SK-N-SH (cell line): Measurements from ENCODE around the gene CCT6B. TPM values are rescaled to one million over a fixed set of nuclear protein-coding genes. Genes with fewer than 3 reads are reported as not detected.
"Not testable (repeated sequence)": the region's sequence is repeated elsewhere in the genome, so short reads cannot be mapped to it uniquely, and the experiment has no call there.

Experiments used
- CTCF ChIA-PET: fragments of 300-600, 350-600 bp; formaldehyde crosslinking; extraction: SDS; loops from one replicate; lab custom pipeline; 2021; lab: Yijun Ruan, JAX
- POLR2A ChIA-PET: fragments of 350-600 bp; sonication (Branson Sonifier 250); formaldehyde crosslinking; extraction: SDS; loops from one replicate; lab custom pipeline; 2020; ENCODE audit warnings: antibody characterized with exemption, inconsistent platforms; lab: Yijun Ruan, JAX
- DNase-seq: peaks from one replicate; pipeline ENCODE4 v3.0.0; 2012
- H2AFZ ChIP-seq: fragments of 200-600 bp; sonication (generic); 2 replicates; pipeline ENCODE4 v1.8.1; 2016; ENCODE audit warnings: antibody characterized with exemption, mild to moderate bottlenecking, low read depth
- H3F3A ChIP-seq: fragments of 200-600 bp; sonication (generic); replicated peaks from 2 replicates; pipeline ENCODE3; 2016; ENCODE audit warnings: antibody characterized with exemption, mild to moderate bottlenecking; ENCODE audit not compliant: insufficient read depth
- H3K27ac ChIP-seq, 2 experiments: fragments of 200-500 bp in 1 of 2; fragments of 200-600 bp in 1 of 2; sonication (Bioruptor generic) in 1 of 2; sonication (generic), shearing (Covaris generic) in 1 of 2; 2 replicates each; pipeline versions ENCODE4 v1.5.1 to v1.6.1; 2014 to 2016; ENCODE audit warnings: low read depth in 2 of 2, inconsistent platforms in 1 of 2, low read length in 1 of 2, mild to moderate bottlenecking in 1 of 2, mixed read lengths in 1 of 2
- H3K27me3 ChIP-seq: fragments of 200-600 bp; sonication (generic), shearing (Covaris generic); 2 replicates; pipeline ENCODE4 v1.6.1; 2016; ENCODE audit warnings: mixed run types; ENCODE audit not compliant: insufficient read depth
- H3K36me3 ChIP-seq, 2 experiments: fragments of 200-500 bp in 1 of 2; fragments of 200-600 bp in 1 of 2; sonication (Bioruptor generic) in 1 of 2; sonication (generic) in 1 of 2; replicated peaks in 1 of 2; 2 replicates each; pipeline versions ENCODE3 to v1.5.1; 2014 to 2016; ENCODE audit warnings: low read length in 1 of 2, mild to moderate bottlenecking in 1 of 2; ENCODE audit not compliant: insufficient read depth in 2 of 2, control insufficient read depth in 1 of 2
- H3K4me1 ChIP-seq, 2 experiments: fragments of 200-500 bp in 1 of 2; fragments of 200-600 bp in 1 of 2; sonication (Bioruptor generic) in 1 of 2; sonication (generic), shearing (Covaris generic) in 1 of 2; 2 replicates each; pipeline versions ENCODE4 v1.5.1 to v1.6.1; 2014 to 2016; ENCODE audit warnings: low read depth in 1 of 2, low read length in 1 of 2, mixed run types in 1 of 2; ENCODE audit not compliant: insufficient read depth in 2 of 2, control insufficient read depth in 1 of 2
- H3K4me2 ChIP-seq: fragments of 200-600 bp; sonication (generic), shearing (Covaris generic); 2 replicates; pipeline ENCODE4 v1.6.1; 2017; ENCODE audit warnings: mixed run types
- H3K4me3 ChIP-seq, 2 experiments: fragments of 200-500 bp in 1 of 2; fragments of 200-600 bp in 1 of 2; sonication (Bioruptor generic) in 1 of 2; sonication (generic), shearing (Covaris generic) in 1 of 2; 2 replicates each; pipeline versions ENCODE4 v1.5.1 to v1.8.1; 2014 to 2016; ENCODE audit warnings: low read depth in 2 of 2, inconsistent platforms in 1 of 2, low read length in 1 of 2, mild to moderate bottlenecking in 1 of 2, mixed read lengths in 1 of 2, moderate library complexity in 1 of 2
- H3K79me2 ChIP-seq: fragments of 200-600 bp; sonication (generic); 2 replicates; pipeline ENCODE4 v1.8.1; 2017; ENCODE audit warnings: mild to moderate bottlenecking; ENCODE audit not compliant: insufficient read depth
- H3K9ac ChIP-seq: fragments of 200-600 bp; sonication (generic); 2 replicates; pipeline ENCODE4 v1.6.1; 2017; ENCODE audit warnings: mixed run types
- H3K9me2 ChIP-seq: fragments of 200-600 bp; sonication (generic); 2 replicates; pipeline ENCODE4 v1.6.1; 2017; ENCODE audit warnings: mixed run types
- H3K9me3 ChIP-seq: fragments of 200-600 bp; sonication (generic); 2 replicates; pipeline ENCODE4 v1.6.1; 2017; ENCODE audit warnings: mixed run types, mild to moderate bottlenecking, moderate library complexity
- H4K20me1 ChIP-seq: fragments of 200-600 bp; sonication (generic); 2 replicates; pipeline ENCODE4 v1.6.1; 2017; ENCODE audit warnings: mild to moderate bottlenecking, mixed run types; ENCODE audit not compliant: insufficient read depth
- EP300 ChIP-seq, 2 experiments: IDR thresholded peaks; 2 replicates each; pipeline versions ENCODE4 v1.4.0 to v1.6.1; 2012; ENCODE audit warnings: borderline replicate concordance in 1 of 2, low read depth in 1 of 2, low read length in 1 of 2
- EZH2phosphoT487 ChIP-seq: fragments of 200-600 bp; sonication (generic); IDR thresholded peaks from 2 replicates; pipeline ENCODE4 v1.6.1; 2017; ENCODE audit warnings: low read depth, mixed run types, mild to moderate bottlenecking, antibody characterized with exemption, moderate library complexity, borderline replicate concordance
- FOXM1 ChIP-seq: IDR thresholded peaks from 2 replicates; pipeline ENCODE4 v1.4.0; 2012; ENCODE audit warnings: low read depth, mild to moderate bottlenecking
- MEF2A ChIP-seq: IDR thresholded peaks from 2 replicates; pipeline ENCODE4 v1.4.0; 2012; ENCODE audit warnings: low read depth, borderline replicate concordance
- NFIC ChIP-seq: IDR thresholded peaks from 2 replicates; pipeline ENCODE4 v1.4.0; 2012; ENCODE audit warnings: borderline replicate concordance
- RAD21 ChIP-seq: IDR thresholded peaks from 2 replicates; pipeline ENCODE4 v1.6.1; 2012; ENCODE audit warnings: mild to moderate bottlenecking, low read length
- RFX5 ChIP-seq: IDR thresholded peaks from 2 replicates; pipeline ENCODE4 v1.6.1; 2012; ENCODE audit warnings: mild to moderate bottlenecking, improper control_type of control experiment, low read length
- YY1 ChIP-seq: IDR thresholded peaks from 2 replicates; pipeline ENCODE4 v1.4.0; 2012; ENCODE audit warnings: low read depth, mild to moderate bottlenecking
- WGBS: methylation state at CpG from one replicate; pipeline ENCODE4 v1.1.6; 2017; ENCODE audit warnings: low lambda C conversion rate; 5-methylcytosine and 5-hydroxymethylcytosine counted together
- polyA plus RNA-seq, 3 experiments: library from polyadenylated mRNA; depleted of rRNA; stranded (reverse); fragments of >200 nt; gene quantifications; 2 replicates each; pipeline ENCODE4 v1.2.3, GENCODE V29; 2012
- TF ChIP-seq, protein P1 (sequence below): IDR thresholded peaks from 2 replicates; pipeline ENCODE4 v1.4.0; 2012; ENCODE audit warnings: low read depth
- TF ChIP-seq, protein P2 (sequence below): IDR thresholded peaks from 2 replicates; pipeline ENCODE4 v1.6.1; 2012; ENCODE audit warnings: mild to moderate bottlenecking, low read depth, low read length, moderate library complexity
- TF ChIP-seq, protein P3 (sequence below): fragments of 150-350 bp; IDR thresholded peaks from 2 replicates; pipeline ENCODE4 v1.6.1; 2017; ENCODE audit warnings: antibody characterized with exemption, low read length, low read depth, borderline replicate concordance

Gene CCT6B
- polyA plus RNA-seq, 1 of the 3 experiments (the other 2 are of a cell fraction) = 0.48 TPM

DNA sequence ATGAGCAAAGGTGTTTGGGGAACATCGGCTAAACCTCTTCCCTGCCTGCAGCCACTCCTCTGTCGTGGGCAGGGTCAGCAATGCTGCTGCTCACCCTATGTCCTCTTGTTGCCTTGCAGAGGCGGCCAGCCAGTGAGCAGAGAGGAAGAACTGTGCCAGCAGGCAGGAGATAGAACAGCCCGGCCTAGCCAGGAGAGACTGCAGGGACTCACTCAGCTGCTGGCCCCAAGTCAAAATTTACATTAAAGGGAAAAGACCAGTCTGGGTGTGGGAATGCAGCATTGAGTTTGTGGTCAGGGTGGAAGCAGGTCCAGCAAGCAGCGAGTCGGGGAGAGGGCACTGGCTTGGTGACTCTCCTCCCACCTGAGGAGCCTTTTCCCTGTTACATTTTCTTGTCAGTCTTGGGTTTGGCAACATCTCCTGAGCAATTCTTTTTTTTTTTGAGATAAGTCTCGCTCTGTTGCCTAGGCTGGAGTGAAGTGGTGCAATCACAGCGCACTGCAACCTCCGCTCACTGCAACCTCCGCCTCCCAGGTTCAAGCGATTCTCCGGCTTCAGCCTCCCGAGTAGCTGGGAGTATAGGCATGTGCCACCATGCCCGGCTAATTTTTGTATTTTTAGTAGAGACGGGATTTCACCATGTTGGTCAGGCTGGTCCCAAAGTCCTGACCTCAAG lies 41.8 kb upstream of the CCT6B start:
- Histone ChIP-seq H3K27me3 (no peaks in the 10 kb centered on the region), H3K27ac (no peak overlapping the region; a peak in 1 of 4 replicates), H3F3A (peaks cover 15% of the 10 kb centered on the region), H3K9me2 (no peaks in the 10 kb centered on the region), H3K9ac (no peak overlapping the region), H3K4me2 (no peak overlapping the region), H3K79me2 (no peaks in the 10 kb centered on the region), H3K4me3 (no peak overlapping the region), H4K20me1 (no peaks in the 10 kb centered on the region), H3K9me3 (no peaks in the 10 kb centered on the region), H2AFZ (no peak overlapping the region), H3K4me1 (peaks cover 3 to 9% of the 10 kb centered on the region in 2 experiments; a peak in 2 of 4 replicates), H3K36me3 (peaks cover 27 to 39% of the 10 kb centered on the region in 2 experiments)
- ChIA-PET CTCF (interaction anchor here (1.1 kb wide), 1 partner anchor 21 kb away, joined by 3 read pairs; no protein-coding TSS in a partner anchor), POLR2A (no interaction called here)
- DNase-seq = no peak
- WGBS = 80% methylated on average over 15 of the region's 15 CpGs
- TF ChIP-seq NFIC (peak; percentile 56; the same call in 1 of the 2 replicates), EZH2phosphoT487 (no peak), EP300 (IDR thresholded peaks at IDR 0.05; ENCODE audit: borderline replicate concordance in 1 of 2, low read depth in 1 of 2, low read length in 1 of 2) (no peak), RFX5 (no peak), YY1 (no peak)
- TF ChIP-seq, protein P1, sequence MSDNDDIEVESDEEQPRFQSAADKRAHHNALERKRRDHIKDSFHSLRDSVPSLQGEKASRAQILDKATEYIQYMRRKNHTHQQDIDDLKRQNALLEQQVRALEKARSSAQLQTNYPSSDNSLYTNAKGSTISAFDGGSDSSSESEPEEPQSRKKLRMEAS = no peak

DNA sequence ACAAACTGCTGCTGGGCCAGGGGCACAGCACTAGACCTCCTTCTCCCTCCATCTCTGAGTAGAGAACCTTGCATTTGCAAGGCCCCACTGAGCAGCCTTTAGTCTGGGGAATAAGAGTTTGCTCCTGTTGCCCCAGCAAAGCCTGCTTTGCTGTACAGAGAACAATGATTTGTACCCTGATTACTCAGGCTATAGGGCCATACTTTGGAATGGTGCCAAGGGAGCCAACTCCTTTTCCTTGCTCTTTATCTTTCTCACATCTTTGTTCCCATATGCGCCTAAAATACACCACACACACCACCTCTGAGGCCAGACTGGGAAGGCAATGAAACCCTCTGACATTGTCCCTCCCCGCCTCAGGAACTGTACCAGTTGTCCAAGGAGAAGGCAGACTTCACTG lies 40.3 kb upstream of the CCT6B start:
- Histone ChIP-seq H3F3A (peaks cover 26% of the 10 kb centered on the region), H3K27ac (no peak overlapping the region), H3K9me2 (no peaks in the 10 kb centered on the region), H3K4me1 (peaks cover 4 to 22% of the 10 kb centered on the region in 2 experiments; a peak in 2 of 4 replicates), H3K79me2 (no peaks in the 10 kb centered on the region), H3K36me3 (peaks cover 23 to 40% of the 10 kb centered on the region in 2 experiments), H3K9me3 (no peaks in the 10 kb centered on the region), H3K9ac (no peak overlapping the region), H2AFZ (no peak overlapping the region), H3K4me2 (no peak overlapping the region), H3K27me3 (no peaks in the 10 kb centered on the region), H3K4me3 (no peak overlapping the region), H4K20me1 (no peaks in the 10 kb centered on the region)
- DNase-seq = no peak
- peak; percentile 71 for TF ChIP-seq NFIC
- TF ChIP-seq, protein P2, sequence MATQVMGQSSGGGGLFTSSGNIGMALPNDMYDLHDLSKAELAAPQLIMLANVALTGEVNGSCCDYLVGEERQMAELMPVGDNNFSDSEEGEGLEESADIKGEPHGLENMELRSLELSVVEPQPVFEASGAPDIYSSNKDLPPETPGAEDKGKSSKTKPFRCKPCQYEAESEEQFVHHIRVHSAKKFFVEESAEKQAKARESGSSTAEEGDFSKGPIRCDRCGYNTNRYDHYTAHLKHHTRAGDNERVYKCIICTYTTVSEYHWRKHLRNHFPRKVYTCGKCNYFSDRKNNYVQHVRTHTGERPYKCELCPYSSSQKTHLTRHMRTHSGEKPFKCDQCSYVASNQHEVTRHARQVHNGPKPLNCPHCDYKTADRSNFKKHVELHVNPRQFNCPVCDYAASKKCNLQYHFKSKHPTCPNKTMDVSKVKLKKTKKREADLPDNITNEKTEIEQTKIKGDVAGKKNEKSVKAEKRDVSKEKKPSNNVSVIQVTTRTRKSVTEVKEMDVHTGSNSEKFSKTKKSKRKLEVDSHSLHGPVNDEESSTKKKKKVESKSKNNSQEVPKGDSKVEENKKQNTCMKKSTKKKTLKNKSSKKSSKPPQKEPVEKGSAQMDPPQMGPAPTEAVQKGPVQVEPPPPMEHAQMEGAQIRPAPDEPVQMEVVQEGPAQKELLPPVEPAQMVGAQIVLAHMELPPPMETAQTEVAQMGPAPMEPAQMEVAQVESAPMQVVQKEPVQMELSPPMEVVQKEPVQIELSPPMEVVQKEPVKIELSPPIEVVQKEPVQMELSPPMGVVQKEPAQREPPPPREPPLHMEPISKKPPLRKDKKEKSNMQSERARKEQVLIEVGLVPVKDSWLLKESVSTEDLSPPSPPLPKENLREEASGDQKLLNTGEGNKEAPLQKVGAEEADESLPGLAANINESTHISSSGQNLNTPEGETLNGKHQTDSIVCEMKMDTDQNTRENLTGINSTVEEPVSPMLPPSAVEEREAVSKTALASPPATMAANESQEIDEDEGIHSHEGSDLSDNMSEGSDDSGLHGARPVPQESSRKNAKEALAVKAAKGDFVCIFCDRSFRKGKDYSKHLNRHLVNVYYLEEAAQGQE = no peak
- TF ChIP-seq RAD21 = no peak
- TF ChIP-seq FOXM1 = no peak
- TF ChIP-seq MEF2A = no peak
- TF ChIP-seq, protein P3, sequence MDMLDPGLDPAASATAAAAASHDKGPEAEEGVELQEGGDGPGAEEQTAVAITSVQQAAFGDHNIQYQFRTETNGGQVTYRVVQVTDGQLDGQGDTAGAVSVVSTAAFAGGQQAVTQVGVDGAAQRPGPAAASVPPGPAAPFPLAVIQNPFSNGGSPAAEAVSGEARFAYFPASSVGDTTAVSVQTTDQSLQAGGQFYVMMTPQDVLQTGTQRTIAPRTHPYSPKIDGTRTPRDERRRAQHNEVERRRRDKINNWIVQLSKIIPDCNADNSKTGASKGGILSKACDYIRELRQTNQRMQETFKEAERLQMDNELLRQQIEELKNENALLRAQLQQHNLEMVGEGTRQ = no peak
- ChIA-PET CTCF (interaction anchor here (0.7 kb wide), 1 partner anchor 117 kb away, joined by 3 read pairs; no protein-coding TSS in a partner anchor), POLR2A (no interaction called here)
- WGBS = 65% methylated on average over 2 of the region's 2 CpGs

DNA sequence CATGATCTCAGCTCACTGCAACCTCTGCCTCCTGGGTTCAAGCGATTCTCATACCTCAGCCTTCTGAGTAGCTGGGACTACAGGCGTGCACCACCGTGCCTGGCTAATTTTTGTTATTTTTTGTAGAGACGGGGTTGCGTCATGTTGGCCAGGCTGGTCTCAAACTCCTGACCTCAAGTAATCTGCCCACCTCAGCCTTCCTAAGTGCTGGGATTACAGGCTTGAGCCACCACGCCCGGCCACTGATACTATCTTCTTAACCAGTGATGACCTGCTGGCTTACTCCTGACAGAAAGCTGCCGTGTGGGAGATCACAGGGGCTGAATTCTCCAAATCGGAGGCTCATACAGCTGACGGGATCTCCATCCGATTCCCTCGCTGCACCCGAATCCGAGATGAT lies 39.7 kb upstream of the CCT6B start:
- H3K27ac ChIP-seq, H3K4me3 ChIP-seq, DNase-seq, POLR2A ChIA-PET, H2AFZ ChIP-seq, H3K9ac ChIP-seq, H4K20me1 ChIP-seq, H3K27me3 ChIP-seq, H3K79me2 ChIP-seq, H3K4me2 ChIP-seq, H3K9me3 ChIP-seq, H3K9me2 ChIP-seq: not testable (repeated sequence)
- CTCF ChIA-PET = interaction anchor here (0.9 kb wide), 1 partner anchor 17 kb away, joined by 3 read pairs; no protein-coding TSS in a partner anchor
- Histone ChIP-seq H3K36me3 (peaks cover 25 to 46% of the 10 kb centered on the region in 2 experiments), H3K4me1 (peaks cover 4 to 22% of the 10 kb centered on the region in 2 experiments; a peak in 2 of 4 replicates), H3F3A (peaks cover 22% of the 10 kb centered on the region)
- WGBS = 99% methylated on average over 12 of the region's 14 CpGs
